ENCODE data around the gene HPN. TPM values are rescaled to one million over a fixed set of nuclear protein-coding genes. Genes with fewer than 3 reads are reported as not detected.
A peak's percentile ranks its signal among the peaks of the same experiment; 100 is the strongest.

Gene HPN
- total and polyA plus RNA-seq, 2 experiments from 2014 or later: 14.0 to 17.4 TPM

DNA sequence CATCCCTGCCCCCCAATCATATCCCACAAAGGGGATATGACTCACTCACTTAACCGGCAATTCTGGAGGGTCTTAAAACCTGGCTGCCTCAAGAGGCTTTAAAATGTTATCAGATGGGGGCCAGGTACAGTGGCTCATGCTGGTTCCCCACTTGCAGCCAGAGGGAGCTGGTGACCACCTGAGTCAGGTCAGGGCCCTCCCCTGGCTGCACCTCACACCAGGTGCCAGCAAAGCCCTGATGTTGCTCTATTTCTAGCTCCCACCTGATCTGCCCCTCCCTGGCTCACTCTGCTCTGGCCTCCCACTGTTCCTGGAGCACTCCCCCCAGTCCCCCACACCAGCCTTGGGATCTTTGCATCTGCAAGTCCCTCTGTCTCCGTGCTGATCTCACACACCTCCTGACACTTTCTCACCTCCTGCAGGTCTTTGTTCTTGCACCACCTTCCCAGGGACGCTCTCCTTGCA, 14.2 kb downstream of the HPN start:
- no peaks in the 10 kb centered on the region; the same call in 2 of the 3 replicates for H3K9me3 Mint-ChIP-seq
- peak overlapping the region; percentile 16; the same call in 1 of the 2 replicates for H3K4me3 ChIP-seq
- H3K36me3 Mint-ChIP-seq (ENCODE audit: low read depth): peaks cover 5% of the 10 kb centered on the region
- peaks cover 4% of the 10 kb centered on the region; the same call in 1 of the 2 replicates for H3F3A ChIP-seq (replicated peaks; ENCODE audit: low read depth)
- 0 out of 2 replicates have a peak overlapping the region, but pooled peaks have one; percentile 46 for H3K27ac ChIP-seq (ENCODE audit: low read depth)
- H2AFZ ChIP-seq: no peak overlapping the region
- peaks cover 17% of the 10 kb centered on the region for H3K4me1 Mint-ChIP-seq
- no peaks in the 10 kb centered on the region for H3K79me2 ChIP-seq (replicated peaks; ENCODE audit: insufficient read depth)
- H3K36me3 ChIP-seq (ENCODE audit: insufficient read depth): no peaks in the 10 kb centered on the region
- peak; percentile 96 for ATAC-seq
- peak; percentile 90 for DNase-seq (ENCODE audit: low spot score)
- peak overlapping the region; percentile 20 for H3K4me3 Mint-ChIP-seq
- no peaks in the 10 kb centered on the region for H4K20me1 ChIP-seq (replicated peaks; ENCODE audit: insufficient read depth)
- peaks cover 11% of the 10 kb centered on the region for H3K27me3 Mint-ChIP-seq (ENCODE audit: insufficient read depth, low read depth, poor library complexity)
- H3K4me1 ChIP-seq (ENCODE audit: insufficient read depth): peaks cover 5% of the 10 kb centered on the region; the same call in 1 of the 2 replicates
- H3K4me2 ChIP-seq: peak overlapping the region; percentile 54
- H3K27me3 ChIP-seq (ENCODE audit: insufficient read depth): no peaks in the 10 kb centered on the region
- TF ChIP-seq CTCF (conservative IDR thresholded peaks at IDR 0.05; ENCODE audit: low read depth in 2 of 2): peak; percentile 69 to 84
- no peak for TF ChIP-seq REST (IDR thresholded peaks at IDR 0.05; ENCODE audit: unreplicated experiment)
- TF ChIP-seq ZNF331 (CRISPR knock-in tag; IDR thresholded peaks at IDR 0.05; ENCODE audit: low read depth): no peak
- no peak for TF ChIP-seq EZH2phosphoT487 (IDR thresholded peaks at IDR 0.05; ENCODE audit: unreplicated experiment)
- TF ChIP-seq ZNF114 (CRISPR knock-in tag; IDR thresholded peaks at IDR 0.05): no peak
- TF ChIP-seq ZNF462 (CRISPR knock-in tag; IDR thresholded peaks at IDR 0.05): no peak
- TF ChIP-seq STAT1 (IDR thresholded peaks at IDR 0.05; ENCODE audit: unreplicated experiment): no peak
- 0 out of 2 replicates have a peak, but pooled peaks have one; percentile 2 for TF ChIP-seq CREB1 (CRISPR knock-in tag; IDR thresholded peaks at IDR 0.05; ENCODE audit: low read depth)
- H3K27ac Mint-ChIP-seq: peak overlapping the region; percentile 93
- no peaks in the 10 kb centered on the region for H3K9me2 ChIP-seq (ENCODE audit: insufficient read depth)

All from GM23338 (cell line).